Activated CD4-positive, CD25-positive, alpha-beta regulatory T cell treated with anti-CD3 and anti-CD28 coated beads, Interleukin-2, amount 50 U/mL, for 72 hours (primary cell): ENCODE data around the gene C17orf50.
A peak's percentile ranks its signal among the peaks of the same experiment; 100 is the strongest.
"Not testable (repeated sequence)": the region's sequence is repeated elsewhere in the genome, so short reads cannot be mapped to it uniquely, and the experiment has no call there.

Source experiments
- DNase-seq: peaks from one replicate; pipeline ENCODE4 v3.0.0; 2021

C17orf50 gene

DNA sequence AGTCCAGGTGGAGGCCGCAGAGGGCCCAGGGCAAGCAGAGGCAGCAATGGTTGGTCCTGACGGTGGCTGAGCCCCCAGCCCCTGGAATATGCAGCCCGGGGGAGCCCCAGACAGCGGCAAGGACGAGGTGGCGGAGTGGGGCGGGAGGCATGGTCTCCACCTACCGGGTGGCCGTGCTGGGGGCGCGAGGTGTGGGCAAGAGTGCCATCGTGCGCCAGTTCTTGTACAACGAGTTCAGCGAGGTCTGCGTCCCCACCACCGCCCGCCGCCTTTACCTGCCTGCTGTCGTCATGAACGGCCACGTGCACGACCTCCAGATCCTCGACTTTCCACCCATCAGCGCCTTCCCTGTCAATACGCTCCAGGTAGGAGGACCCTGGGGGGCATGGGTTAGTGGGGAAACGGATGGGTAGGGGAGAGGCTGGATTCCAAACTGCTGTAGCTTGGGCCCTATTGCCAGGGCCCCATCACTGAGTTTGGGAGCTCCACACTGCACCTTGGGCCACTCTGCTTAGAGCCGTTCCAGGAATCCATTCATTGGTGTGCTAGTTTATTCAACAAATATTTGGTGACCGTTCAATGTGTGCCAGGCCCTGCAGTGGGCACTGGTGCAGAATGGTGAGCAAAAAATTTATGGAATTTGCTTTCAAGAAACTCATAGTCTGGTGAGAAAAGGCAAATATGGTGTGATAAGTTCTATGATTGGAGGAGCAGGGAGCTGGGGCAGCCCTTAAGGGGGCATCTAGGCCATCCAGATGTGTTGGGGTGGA, 25.5 kb upstream of the C17orf50 start:
- no peak for DNase-seq

DNA sequence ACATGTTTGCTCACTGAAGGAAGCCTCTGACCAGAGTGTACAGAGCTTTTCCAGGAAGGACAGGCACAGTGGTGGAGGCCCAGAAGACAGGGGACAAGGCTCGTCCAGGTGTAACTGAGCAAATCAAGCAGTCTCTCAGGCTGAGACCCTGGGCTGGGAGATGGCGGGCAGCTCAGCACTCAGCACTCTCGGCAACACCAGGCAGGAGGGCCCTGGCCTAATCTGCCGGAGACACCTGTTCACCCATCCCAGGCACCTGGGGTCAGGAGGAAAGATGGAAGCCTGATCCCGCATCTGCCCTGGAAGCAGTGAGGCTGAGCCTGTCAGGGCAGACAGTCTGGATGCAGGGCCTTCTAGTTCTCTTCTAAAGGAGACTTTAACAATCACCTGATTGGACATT, 24.5 kb upstream of the C17orf50 start:
- no peak for DNase-seq

DNA sequence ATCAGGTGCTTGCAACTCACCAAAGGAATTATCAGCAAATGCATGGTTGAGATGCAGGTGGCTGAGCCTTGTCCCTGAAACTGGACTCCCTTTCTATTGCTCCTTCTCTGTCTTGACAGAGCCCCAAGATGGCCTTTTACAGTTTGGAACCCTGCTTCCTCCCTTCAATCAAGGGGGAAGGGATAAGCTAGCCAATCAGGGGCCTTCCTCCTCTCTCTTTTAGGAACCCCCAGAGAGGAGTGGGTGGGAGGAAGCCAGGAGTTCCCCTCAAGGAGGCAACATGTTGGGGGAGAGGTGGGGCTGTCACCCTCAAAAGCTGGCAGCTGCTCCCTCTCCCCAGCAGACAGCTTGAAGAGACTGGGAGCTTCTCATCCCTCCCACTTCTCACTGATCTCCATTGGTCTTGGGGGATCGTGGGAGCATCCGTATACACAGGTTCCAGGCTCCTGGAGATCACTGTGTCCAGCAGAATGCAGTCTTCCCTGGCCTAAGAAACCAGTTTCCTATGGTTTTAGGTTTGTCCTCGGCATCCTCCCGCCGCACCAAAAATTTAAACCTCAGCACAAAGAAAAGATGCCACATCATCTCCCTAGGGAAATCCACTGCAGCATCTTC, 22.1 kb upstream of the C17orf50 start:
- DNase-seq: no peak

DNA sequence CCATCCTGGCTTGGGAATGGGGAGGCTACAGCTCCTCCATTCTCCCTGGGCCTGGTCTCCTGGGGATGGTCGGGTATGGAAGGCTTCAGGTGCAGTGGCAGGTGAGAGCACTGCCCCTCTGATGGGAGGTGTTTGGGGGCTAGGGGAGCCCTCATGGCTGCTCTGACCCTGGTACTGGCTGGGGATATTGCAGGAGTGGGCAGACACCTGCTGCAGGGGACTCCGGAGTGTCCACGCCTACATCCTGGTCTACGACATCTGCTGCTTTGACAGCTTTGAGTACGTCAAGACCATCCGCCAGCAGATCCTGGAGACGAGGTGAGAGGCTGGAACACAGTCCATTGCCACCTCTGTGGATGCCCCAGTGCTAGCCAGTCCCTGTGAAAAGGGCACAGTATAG, 20.5 kb upstream of the C17orf50 start:
- no peak for DNase-seq

DNA sequence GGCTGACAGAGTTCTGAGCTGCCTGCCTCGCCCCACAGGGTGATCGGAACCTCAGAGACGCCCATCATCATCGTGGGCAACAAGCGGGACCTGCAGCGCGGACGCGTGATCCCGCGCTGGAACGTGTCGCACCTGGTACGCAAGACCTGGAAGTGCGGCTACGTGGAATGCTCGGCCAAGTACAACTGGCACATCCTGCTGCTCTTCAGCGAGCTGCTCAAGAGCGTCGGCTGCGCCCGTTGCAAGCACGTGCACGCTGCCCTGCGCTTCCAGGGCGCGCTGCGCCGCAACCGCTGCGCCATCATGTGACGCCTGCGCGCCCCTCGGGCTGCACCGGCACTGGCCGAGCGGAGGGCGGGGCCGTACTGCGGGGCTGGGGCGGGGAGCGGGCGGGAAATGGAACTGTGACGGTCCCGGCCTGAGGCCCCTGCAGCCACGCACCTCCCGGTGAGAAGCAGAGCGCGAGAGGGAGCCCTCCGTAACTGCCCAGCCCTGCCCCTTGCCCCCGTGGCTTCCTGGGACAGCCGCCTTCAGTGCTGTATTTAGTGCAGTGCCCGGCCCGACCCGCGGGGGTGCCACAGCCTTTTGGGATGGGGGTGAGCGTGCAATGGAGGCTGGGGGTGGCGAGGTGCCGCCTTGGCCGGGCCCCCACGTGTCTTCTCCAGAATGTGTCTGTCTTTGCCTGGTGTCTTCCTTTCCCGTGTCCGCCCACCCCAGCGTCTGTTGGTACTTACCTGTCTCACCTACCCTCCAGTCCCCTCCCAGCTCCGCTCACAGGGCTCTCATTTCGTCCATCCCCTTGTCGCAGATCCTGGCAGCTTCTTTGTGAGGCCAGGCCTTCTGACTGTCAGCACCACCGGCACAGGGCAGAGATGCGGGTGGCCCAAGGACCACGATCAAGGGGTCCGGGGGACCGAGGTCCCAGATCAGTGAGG, 19.4 kb upstream of the C17orf50 start:
- no peak for DNase-seq

DNA sequence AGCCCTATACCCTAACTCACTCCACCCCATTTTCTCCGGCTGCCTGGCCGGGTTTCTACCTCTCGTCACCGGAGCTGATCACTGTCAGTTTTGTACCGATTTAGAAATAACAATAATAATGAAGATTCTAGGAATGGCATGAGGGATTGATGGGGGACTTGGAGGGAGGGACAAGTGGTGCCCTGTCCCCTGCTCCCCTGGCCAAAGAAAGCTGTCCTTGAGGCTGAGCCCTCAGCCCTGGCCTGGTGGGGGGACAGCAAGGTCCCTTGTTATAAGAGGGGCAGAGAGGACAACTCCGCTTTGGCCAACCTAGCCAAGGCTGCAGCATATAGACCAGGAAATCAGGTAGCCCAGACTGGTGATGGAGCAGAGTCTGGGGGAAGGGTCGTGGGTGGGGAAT, 18.2 kb upstream of the C17orf50 start:
- no peak for DNase-seq

DNA sequence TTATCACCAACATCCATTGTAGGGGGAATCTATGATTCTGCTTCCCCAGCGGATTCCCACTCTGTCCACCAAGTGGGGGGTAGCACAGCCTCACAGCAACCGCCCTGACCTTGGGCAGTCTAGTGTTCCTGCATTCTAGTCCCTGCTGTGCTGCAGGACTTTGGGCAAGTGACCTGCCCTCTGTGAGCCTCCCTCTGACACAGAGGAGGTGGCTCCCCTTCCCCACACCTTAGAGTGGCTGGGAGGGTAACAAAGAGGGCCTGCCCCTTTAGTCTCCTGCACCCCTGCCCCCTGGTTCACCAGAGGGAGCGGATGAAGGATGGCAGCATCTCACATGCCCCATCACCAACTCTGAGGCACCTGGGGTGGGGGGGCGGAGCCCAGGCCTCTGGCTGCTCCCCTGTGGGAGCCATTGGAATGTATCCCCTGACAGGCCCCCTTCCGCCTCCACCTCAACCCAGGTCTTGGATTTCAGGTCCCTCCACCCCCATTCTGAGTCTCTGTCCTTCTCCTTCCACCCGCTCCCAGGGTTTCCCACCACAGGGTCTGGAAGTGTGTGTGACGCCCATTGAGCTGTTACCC, 17.7 kb upstream of the C17orf50 start:
- no peak for DNase-seq

DNA sequence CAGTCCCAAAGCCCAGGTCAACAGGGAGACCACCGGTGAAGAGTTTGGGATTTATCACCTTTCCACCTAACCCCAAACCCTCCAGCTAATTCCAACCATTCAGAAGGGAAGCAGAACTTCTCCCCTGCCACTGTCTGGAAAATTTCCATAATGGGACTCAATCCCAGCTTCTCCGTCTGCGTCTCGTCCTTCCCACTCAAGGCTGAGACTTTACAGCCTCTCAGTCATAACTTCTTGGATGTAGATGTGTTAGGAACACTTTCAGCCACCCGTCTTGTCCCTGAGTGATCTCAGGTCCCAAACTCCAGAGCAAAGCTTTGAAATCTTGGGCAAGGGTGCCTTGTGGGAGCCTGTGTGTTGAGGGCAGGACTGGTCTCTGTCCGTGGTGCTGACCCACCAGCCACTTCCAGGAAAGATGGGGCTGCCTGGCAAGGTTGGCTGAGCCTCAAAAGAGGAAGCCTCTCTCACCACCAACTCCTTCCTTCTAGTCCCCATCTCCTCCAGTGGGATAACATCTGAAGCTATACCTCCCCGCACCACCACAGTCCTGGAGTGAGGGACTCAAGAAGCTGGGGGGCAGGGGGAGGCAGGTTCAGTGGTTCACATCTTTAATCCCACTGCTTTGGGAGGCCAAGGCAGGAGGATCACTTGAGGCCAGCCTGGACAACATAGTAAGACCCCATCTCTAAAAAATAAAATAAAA, 16.9 kb upstream of the C17orf50 start:
- DNase-seq: no peak

DNA sequence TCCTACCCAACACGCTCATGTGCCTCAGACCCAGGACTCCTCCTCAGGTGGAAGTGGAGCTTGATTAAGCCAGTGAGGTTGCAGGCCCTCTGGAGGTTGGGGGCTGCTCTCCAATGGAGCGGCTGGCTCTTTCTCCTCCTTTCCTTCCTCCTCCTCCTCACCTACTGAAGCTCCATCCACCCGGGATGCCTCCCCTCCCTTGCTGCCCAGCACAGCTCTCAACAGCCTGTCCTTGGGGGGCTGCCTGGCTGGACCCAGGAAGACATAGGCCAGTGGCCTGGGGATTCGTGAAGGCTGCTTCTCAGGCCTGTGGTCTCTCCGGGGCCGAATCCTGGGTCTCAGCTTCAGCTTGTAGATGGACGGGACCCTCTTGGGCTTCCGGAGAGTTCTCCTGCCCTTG, 15.9 kb upstream of the C17orf50 start:
- DNase-seq: no peak

DNA sequence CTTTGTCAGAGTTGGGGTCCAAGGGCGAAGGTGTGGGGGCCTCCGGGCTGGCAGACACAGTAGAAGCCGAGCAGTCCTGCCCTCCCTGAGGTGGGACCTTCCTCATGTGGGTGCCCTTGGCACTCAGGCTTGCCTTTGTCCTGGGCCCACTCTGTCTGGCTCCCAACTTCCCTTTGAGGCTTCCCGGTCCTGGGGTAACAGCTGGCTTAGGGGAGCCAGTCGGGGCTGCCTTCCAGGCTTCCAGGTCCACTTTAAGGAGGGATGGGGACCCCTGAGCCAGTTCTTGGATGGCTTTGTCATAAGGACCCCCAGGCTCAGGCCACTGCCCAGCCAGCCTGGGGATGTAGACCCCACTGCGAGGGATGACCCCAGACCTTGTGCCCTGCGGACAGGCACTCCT, 15.4 kb upstream of the C17orf50 start:
- no peak for DNase-seq

DNA sequence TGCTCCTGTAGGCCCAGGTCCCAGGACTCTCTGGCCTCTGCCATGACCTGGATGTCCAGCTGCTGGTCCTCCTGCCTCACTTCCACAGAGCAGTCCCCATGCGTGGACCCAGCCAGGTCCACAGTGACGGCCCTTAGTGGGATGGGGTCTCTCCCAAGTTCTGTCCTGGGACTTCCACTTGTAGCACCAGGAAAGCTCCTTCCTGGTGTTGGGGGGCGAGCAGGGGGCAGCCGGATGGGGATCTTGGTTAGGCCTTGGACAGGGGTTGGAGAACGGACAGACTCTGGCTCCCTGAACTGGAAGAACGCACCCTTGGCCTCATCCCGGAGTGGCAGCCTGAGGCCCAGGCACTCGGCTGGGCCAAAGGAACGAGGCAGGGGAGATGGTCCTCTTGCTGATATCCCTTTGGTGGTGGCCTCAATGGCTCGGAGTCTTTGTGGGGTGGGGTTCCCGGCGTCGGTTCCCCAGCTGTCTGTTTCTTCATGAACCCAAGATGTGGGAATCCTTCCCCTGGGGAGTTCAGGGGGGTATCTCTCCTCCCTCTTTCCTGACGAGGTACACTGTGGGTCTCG, 14.9 kb upstream of the C17orf50 start:
- DNase-seq: no peak

DNA sequence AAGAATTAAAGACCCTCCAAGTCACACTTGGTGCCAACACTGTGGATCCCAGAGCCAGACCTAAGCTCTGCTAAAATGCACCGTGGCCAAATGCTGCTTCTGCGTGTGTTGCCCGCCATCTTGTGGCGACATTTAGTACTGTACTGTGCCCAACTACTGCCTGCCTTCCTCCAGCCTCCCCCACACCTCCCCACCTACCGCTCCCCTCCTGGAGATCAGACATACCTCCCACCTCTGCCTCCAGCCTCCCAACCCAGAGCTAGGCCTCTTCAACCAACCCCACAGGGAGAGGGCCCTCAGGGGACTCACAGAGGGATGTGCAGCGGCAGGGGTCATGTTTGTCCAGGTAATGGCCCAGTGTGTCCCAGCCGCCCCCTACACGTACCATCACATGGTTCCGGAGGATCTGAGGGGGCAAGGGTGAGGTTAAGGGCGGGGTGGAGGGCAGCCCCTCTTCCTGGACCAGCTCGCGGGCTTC, 13.1 kb upstream of the C17orf50 start:
- DNase-seq: peak; percentile 76

DNA sequence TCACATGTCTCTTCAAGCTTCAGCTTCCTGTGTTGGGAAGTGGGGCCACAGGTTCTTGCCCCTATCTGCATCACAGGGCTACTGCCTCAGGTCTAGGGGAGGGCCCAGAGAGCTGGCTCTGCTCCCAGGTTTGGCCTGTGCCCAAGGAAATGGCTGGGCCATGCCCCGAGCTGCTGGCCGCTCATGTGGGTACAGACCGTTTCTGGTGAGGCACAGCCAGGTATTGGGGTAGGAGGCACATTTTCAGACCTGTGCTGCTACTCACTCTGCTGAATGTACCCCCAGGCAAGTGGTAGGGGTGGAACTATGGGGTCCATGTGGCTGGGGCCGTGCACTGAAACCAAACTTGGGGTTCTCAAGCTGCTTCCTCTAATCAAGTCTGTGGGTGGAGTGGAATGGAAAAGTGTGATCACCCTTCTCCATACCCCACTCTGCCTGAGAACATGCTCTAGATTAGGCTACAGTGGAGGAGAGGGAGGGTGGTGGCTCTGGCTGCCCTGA, 12.3 kb upstream of the C17orf50 start:
- no peak for DNase-seq

DNA sequence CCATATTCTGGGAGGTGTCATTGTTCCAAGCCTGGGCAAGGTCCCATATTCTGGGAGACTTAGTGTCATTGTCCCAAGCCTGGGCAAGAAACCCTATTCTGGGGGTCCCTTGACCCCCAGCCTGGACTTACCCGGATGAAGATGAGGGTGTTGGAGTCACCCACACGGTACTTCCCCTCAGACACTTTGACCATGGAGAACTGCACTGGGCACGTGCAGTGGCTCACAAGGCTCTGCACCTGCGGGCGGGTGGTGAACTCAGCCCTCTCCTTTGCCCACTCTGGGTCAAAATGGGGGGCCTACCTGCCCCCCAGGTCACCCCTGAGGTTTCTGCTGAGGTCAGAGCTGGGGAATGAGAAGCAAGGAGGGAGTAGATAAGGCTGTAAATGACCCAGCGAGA, 11.7 kb upstream of the C17orf50 start:
- no peak for DNase-seq

DNA sequence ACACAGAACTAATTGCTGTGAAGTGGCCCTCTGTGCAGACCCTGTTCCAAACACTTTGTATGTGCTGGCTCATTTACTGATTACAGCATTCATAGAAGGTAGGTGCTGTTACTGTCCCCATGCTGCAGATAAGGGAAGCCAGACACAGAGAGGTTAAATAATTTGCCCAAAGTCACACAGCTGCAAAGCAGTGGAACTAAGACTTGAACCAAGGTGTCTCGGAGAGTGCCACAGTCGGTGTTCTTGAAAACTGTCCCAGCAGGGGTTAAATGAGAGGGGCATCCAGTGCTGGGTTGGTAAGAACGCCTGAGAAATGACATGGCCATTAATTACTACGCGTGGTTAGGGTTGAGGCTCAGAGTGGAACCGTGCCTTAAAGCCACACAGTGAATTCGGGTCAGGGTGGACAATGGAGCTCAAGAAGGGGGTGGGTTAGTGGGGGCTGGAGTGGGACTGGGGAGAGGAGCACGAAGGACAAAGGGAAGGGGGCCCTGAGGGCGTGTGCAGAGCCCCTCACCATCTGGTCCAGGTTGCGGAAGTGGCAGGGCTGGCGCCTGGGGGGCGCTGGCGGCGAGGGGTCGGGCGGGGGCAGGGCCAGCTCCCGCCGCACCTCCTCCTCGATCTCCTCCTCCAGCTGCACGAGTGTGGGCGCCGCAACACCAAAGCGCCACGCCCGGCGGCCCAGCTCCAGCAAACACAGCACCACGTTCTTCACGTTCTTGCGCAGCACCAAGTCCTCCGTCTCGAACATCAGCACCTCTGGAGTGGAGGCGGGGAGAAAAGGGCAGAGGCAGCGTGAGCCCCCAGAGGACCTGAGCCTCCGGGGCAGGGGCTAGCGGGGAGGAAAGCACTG, 10.9 kb upstream of the C17orf50 start:
- DNase-seq: no peak

DNA sequence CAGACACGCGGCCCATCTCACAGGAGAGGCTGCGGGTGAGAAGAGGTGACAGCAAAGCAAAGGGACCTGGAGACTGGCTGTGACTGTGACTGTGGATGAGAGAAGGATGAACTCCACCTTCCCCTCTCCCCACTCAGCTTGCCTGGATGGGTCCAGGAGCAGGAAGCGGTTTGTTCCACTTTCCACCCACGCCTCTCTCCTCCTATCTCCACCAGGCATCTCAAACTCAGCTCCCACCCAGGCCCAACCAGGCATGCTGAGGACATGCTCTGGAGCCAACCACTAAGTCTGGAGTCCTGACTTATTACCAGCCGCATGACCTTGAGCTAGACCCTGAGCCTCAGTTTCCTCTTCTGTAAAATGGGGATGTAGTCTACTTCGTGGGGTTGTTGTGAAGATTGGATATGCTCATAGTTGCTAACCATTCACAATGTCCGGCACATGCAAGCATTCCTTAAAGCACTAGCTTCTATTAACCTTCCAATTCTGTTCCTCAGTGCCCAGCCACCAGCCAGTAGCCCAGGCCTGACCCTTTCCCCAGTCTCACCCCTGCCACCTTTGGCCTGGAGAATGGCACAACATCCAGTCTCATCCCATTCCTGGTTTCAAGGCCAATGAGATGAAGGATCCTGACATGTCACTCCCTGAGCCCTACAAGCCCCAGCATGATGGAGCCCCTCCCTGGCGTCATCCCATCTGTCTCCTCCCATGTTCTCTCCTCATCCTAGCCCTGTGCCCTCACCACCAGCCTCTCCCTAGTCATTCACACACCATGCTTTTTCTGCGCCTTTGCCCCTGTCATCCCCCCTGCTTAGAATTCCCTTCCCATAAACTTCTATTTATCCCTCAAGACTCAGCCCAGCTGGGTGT, 9.9 kb upstream of the C17orf50 start:
- DNase-seq: no peak

DNA sequence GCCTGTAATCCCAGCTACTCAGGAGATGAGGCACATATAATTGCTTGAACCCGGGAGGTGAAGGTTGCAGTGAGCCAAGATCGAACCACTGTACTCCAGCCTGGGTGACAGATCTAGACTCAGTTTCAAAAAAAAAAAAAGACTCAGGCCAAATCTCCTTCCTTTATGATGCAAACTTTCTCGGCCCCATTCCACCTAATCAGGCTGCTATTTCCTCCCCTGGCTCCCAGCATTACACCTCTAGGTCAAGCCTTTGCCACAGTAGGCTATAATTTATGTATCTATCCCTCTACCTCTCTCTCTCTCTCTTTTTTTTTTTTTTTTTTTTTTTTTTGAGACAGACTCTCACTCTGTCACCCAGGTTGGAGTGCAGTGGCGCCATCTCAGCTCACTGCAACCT, 9.1 kb upstream of the C17orf50 start:
- not testable (repeated sequence) for DNase-seq

DNA sequence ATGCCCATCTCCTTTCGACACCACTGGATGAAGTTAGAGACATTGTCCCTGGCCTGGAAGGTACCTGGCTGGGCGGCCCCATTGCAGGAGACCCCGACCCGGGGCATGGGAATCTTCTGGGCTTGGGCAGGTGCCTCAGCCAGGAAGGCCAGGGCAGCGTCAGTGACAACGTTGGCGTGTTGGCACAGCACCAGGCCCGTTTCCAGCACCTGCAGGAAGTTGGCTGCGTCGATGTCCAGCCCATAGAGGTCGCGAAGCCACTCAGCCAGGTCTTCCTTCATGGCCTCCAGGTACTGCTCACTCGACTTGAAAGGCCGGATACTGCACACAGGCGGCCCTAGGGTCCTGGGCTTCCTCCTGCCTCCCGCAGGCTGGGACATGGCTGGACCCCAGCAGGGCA, 8.2 kb upstream of the C17orf50 start:
- DNase-seq: no peak

DNA sequence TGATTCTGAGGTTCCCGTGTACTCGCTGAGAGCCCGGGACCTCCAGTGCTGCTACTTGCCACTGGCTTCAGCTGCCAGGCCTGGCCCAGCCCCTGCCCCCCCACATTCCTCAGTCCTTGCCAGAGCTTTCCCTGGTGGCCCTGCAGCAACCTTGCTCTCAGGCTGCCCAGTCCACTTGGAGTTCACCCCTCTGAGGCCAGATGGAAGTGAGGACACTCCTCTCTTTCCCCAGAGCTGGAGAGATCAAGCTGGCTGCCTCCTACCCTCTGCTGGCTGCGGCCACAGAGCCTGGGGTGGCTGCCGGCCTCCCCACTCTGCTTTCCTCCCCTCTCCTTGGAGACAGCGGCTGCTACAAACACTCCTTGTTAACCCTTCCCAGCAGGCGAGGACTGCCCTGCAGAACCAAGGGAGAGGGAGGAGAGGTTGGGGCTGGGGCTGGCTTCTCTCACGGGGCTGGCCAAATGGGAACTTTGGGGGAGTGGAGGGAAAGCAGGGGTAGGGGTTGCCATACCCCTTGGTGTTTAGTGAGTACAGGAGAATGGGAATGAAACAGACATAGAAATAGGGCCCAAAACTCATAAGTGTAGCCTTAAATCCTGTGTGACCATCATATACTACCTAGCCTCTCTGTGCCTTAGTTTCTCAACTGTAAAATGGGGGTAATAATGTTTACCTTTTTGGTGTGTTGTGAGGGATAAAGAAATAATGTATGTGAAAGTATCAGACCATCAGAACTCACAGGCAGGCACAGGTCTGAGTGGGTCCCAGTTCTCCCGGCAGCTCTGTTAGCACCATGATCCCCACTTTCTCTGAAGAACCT, 7.5 kb upstream of the C17orf50 start, which contains the start of gene GAS2L2:
Gene GAS2L2, minus strand, starts transcription at position 295 of the 820 bp plus-strand sequence. CDS start 389 bp downstream, outside the sequence.
- no peak for DNase-seq
